ENCODE results near the gene TMIE.
"Not testable (repeated sequence)": the region's sequence is repeated elsewhere in the genome, so short reads cannot be mapped to it uniquely, and the experiment has no call there.

DNA sequence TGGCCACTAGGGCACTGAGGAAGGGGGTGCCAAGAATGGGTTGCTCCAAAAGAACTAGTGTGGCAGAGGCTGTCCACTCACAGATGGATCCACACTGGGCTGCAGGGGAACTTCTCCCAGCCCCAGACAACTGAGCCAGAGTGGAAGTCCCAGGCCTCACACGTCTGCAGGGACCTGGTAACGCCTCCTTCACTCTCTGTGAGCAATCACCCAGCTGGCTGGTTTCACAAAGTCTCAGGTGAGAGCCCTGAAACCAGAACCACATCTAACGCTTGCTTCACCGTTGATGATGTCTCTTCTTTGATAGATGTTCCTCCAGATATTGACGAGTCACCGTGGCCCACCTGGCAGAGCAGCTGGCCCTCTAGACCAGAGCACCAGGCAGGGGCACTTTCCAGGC lies 51.9 kb downstream of the TMIE start:
- TF ChIP-seq, protein P1, sequence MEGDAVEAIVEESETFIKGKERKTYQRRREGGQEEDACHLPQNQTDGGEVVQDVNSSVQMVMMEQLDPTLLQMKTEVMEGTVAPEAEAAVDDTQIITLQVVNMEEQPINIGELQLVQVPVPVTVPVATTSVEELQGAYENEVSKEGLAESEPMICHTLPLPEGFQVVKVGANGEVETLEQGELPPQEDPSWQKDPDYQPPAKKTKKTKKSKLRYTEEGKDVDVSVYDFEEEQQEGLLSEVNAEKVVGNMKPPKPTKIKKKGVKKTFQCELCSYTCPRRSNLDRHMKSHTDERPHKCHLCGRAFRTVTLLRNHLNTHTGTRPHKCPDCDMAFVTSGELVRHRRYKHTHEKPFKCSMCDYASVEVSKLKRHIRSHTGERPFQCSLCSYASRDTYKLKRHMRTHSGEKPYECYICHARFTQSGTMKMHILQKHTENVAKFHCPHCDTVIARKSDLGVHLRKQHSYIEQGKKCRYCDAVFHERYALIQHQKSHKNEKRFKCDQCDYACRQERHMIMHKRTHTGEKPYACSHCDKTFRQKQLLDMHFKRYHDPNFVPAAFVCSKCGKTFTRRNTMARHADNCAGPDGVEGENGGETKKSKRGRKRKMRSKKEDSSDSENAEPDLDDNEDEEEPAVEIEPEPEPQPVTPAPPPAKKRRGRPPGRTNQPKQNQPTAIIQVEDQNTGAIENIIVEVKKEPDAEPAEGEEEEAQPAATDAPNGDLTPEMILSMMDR (IDR thresholded peaks at IDR 0.05 in 2 of 3, conservative IDR thresholded peaks at IDR 0.05 in 1 of 3; ENCODE audit: control insufficient read depth in 2 of 3, extremely low read depth in 1 of 3, insufficient read depth in 1 of 3, low read depth in 3 of 3, low read length in 3 of 3), result not testable (repeated sequence)
- TF ChIP-seq SIN3A (IDR thresholded peaks at IDR 0.05; ENCODE audit: low read depth, low read length); POLR2AphosphoS5 (IDR thresholded peaks at IDR 0.05; ENCODE audit: low read length): not testable (repeated sequence)
- TF ChIP-seq, protein P2, sequence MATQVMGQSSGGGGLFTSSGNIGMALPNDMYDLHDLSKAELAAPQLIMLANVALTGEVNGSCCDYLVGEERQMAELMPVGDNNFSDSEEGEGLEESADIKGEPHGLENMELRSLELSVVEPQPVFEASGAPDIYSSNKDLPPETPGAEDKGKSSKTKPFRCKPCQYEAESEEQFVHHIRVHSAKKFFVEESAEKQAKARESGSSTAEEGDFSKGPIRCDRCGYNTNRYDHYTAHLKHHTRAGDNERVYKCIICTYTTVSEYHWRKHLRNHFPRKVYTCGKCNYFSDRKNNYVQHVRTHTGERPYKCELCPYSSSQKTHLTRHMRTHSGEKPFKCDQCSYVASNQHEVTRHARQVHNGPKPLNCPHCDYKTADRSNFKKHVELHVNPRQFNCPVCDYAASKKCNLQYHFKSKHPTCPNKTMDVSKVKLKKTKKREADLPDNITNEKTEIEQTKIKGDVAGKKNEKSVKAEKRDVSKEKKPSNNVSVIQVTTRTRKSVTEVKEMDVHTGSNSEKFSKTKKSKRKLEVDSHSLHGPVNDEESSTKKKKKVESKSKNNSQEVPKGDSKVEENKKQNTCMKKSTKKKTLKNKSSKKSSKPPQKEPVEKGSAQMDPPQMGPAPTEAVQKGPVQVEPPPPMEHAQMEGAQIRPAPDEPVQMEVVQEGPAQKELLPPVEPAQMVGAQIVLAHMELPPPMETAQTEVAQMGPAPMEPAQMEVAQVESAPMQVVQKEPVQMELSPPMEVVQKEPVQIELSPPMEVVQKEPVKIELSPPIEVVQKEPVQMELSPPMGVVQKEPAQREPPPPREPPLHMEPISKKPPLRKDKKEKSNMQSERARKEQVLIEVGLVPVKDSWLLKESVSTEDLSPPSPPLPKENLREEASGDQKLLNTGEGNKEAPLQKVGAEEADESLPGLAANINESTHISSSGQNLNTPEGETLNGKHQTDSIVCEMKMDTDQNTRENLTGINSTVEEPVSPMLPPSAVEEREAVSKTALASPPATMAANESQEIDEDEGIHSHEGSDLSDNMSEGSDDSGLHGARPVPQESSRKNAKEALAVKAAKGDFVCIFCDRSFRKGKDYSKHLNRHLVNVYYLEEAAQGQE (IDR thresholded peaks at IDR 0.05; ENCODE audit: low read depth, low read length), result not testable (repeated sequence)

Data from GM12878 (cell line).